ENCODE results near the gene CLUH. TPM values are rescaled to one million over a fixed set of nuclear protein-coding genes. Genes with fewer than 3 reads are reported as not detected.

CLUH gene
- total RNA-seq, 1 experiment from 2014 or later = 175 TPM

- no peaks in the 10 kb centered on the region for H3K79me2 ChIP-seq (ENCODE audit: insufficient read depth, low read length)
- H3K9me2 ChIP-seq (ENCODE audit: insufficient read depth) = no peaks in the 10 kb centered on the region
- H4K20me1 ChIP-seq (ENCODE audit: insufficient read depth) = peaks cover 3% of the 10 kb centered on the region
- no peaks in the 10 kb centered on the region for H3K4me1 ChIP-seq (ENCODE audit: control insufficient read depth in 1 of 2, insufficient read depth in 2 of 2, low read length in 2 of 2)
- no peak for ATAC-seq
- intact Hi-C loops (cut with micrococcal nuclease) = no loop called here
- no peaks in the 10 kb centered on the region for H3K27me3 ChIP-seq (ENCODE audit: insufficient read depth, low read length)
- CTCF ChIA-PET = interaction anchor here (1.1 to 1.3 kb wide), 2 partner anchors 12 to 305 kb away, joined by 3 read pairs; no protein-coding TSS in a partner anchor
- RAD21 ChIA-PET (ENCODE audit: low non-redundant PET in 1 of 2, low total read pairs in 2 of 2, uncharacterized antibody in 2 of 2, unreplicated experiment in 2 of 2) = interaction anchor here in 1 of 2 experiments (0.8 kb wide), 1 partner anchor 163 kb away, joined by 3 read pairs; no protein-coding TSS in a partner anchor
- TF ChIP-seq RAD21 (IDR thresholded peaks at IDR 0.05; ENCODE audit: low read depth) (no peak), POLR2AphosphoS5 (IDR thresholded peaks at IDR 0.05; ENCODE audit: low read depth, low read length) (0 out of 2 replicates have a peak, but pooled peaks have one; percentile 15), SP1 (IDR thresholded peaks at IDR 0.05; ENCODE audit: low read depth) (no peak), POLR2A (IDR thresholded peaks at IDR 0.05; ENCODE audit: borderline replicate concordance, extremely low read depth, insufficient read depth, insufficient read length) (no peak), ATF3 (IDR thresholded peaks at IDR 0.05) (no peak), ZBTB33 (IDR thresholded peaks at IDR 0.05; ENCODE audit: extremely low read depth, insufficient replicate concordance, low read length) (no peak), SRF (IDR thresholded peaks at IDR 0.05; ENCODE audit: low read depth) (no peak), ZNF274 (IDR thresholded peaks at IDR 0.05; ENCODE audit: low read depth, low read length) (no peak), CTCF (IDR thresholded peaks at IDR 0.05 in 2 of 3, conservative IDR thresholded peaks at IDR 0.05 in 1 of 3; ENCODE audit: borderline replicate concordance in 1 of 3, insufficient read depth in 1 of 3, low read depth in 2 of 3, low read length in 2 of 3) (no peak)
- no peak overlapping the region for H2AFZ ChIP-seq (ENCODE audit: low read depth, low read length, poor library complexity, severe bottlenecking)
- POLR2A ChIA-PET = no interaction called here
- peaks cover 19 to 32% of the 10 kb centered on the region in 2 experiments; a peak in 3 of 4 replicates for H3K36me3 ChIP-seq (ENCODE audit: control insufficient read depth in 1 of 2, insufficient read depth in 2 of 2, low read length in 2 of 2)
- H3K9ac ChIP-seq (ENCODE audit: low read length) = no peak overlapping the region
- no peak overlapping the region for H3K27ac ChIP-seq (ENCODE audit: low read depth, low read length)
- DNase-seq (ENCODE audit: low read depth, low spot score) = no peak
- no peak overlapping the region for H3K4me2 ChIP-seq (ENCODE audit: low read length)
- no peaks in the 10 kb centered on the region for H3K9me3 ChIP-seq (ENCODE audit: control insufficient read depth in 1 of 2, insufficient read depth in 1 of 2, low read depth in 1 of 2, low read length in 2 of 2)
- H3K4me3 ChIP-seq (replicated peaks in 1 of 2; ENCODE audit: low read depth in 1 of 2, low read length in 2 of 2) = no peak overlapping the region
- BruUV-seq (replicated peaks) = no TSS peak
Observed at GRCh38 chr17:2687074-2687418, 24.5 kb downstream of the CLUH start.

All from HCT116 (cell line).